ENCODE measurements around the gene KCNQ5. TPM values are rescaled to one million over a fixed set of nuclear protein-coding genes. Genes with fewer than 3 reads are reported as not detected.

KCNQ5 gene
- total RNA-seq, 4 donors from 2014 or later, result 0.14 to 1.2 (median 0.48) TPM; not detected in 1

DNA sequence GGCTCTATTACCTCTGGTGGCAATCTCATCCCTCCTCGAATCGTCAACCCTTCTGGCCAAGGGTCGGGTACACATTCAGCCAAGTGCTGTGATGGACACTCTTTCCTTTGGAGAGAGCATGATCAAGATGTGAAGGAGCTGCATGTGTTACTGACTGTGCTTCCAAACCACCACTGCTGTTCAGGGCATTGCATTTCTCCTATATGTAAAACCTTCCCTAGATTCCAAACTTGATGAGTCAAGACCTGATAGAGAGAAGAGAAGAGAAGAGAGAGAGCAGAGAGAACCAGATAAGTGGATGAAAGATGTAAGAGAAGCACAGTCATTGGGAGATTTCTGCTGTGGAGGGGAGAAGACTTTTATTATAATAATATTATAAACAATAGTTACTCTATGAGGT is 162.2 kb downstream of the KCNQ5 start:
- TF ChIP-seq EP300 (IDR thresholded peaks at IDR 0.05; ENCODE audit: low read depth) (no peak), POLR2AphosphoS5 (IDR thresholded peaks at IDR 0.05) (no peak), CTCF (IDR thresholded peaks at IDR 0.05) (no peak), POLR2A (IDR thresholded peaks at IDR 0.05) (no peak)
- H3K4me1 ChIP-seq, result no peaks in the 10 kb centered on the region
- WGBS, 2 donors (ENCODE audit: low coverage in 1 of 2), result 89% methylated on average over 3 of the region's 3 CpGs; no CpG with 5 or more reads in 1 of the 2 donors

GRCh38 chr6:72784581-72784980 is 162.7 kb downstream of the KCNQ5 start:
- no peak for DNase-seq
- Histone ChIP-seq H3K36me3 (no peaks in the 10 kb centered on the region), H3K4me1 (no peaks in the 10 kb centered on the region), H3K27ac (no peak overlapping the region), H3K9me3 (no peaks in the 10 kb centered on the region), H3K27me3 (no peaks in the 10 kb centered on the region), H3K4me3 (no peak overlapping the region)
- TF ChIP-seq EP300 (IDR thresholded peaks at IDR 0.05; ENCODE audit: low read depth) (no peak), CTCF (IDR thresholded peaks at IDR 0.05) (no peak), POLR2A (IDR thresholded peaks at IDR 0.05) (no peak), POLR2AphosphoS5 (IDR thresholded peaks at IDR 0.05) (no peak)
- WGBS, 2 donors (ENCODE audit: low coverage in 1 of 2), result 64 to 71% methylated on average over 3 of the region's 3 CpGs
- intact Hi-C loops (cut with DNase I; ENCODE audit: low total_unique reads), result no loop called here
- in situ Hi-C loops (cut with MboI; ENCODE audit: low pct_ligation_motif_present in 1 of 4, low pct_unique_long_range_greater_than_20kb in 1 of 4, low sequenced_read_pairs in 3 of 4), result no loop called here

More for the DNA sequence above, 162.2 kb downstream of the KCNQ5 start:
- no peaks in the 10 kb centered on the region for H3K27me3 ChIP-seq
- no peak for DNase-seq
- intact Hi-C loops (cut with DNase I; ENCODE audit: low total_unique reads) (no loop called here), in situ Hi-C loops (cut with MboI; ENCODE audit: low pct_ligation_motif_present in 1 of 4, low pct_unique_long_range_greater_than_20kb in 1 of 4, low sequenced_read_pairs in 3 of 4) (no loop called here)
- H3K36me3 ChIP-seq, result no peaks in the 10 kb centered on the region
- no peak overlapping the region for H3K27ac ChIP-seq
- H3K4me3 ChIP-seq, result no peak overlapping the region
- no peaks in the 10 kb centered on the region for H3K9me3 ChIP-seq

GRCh38 chr6:72787391-72788031 is 165.6 kb downstream of the KCNQ5 start:
- Histone ChIP-seq H3K27ac (no peak overlapping the region), H3K4me3 (no peak overlapping the region), H3K4me1 (no peaks in the 10 kb centered on the region), H3K27me3 (no peaks in the 10 kb centered on the region), H3K36me3 (no peaks in the 10 kb centered on the region), H3K9me3 (no peaks in the 10 kb centered on the region)
- TF ChIP-seq CTCF (IDR thresholded peaks at IDR 0.05) (no peak), POLR2AphosphoS5 (IDR thresholded peaks at IDR 0.05) (no peak), POLR2A (IDR thresholded peaks at IDR 0.05) (no peak), EP300 (IDR thresholded peaks at IDR 0.05; ENCODE audit: low read depth) (no peak)
- intact Hi-C loops (cut with DNase I; ENCODE audit: low total_unique reads), result no loop called here
- in situ Hi-C loops (cut with MboI; ENCODE audit: low pct_ligation_motif_present in 1 of 4, low pct_unique_long_range_greater_than_20kb in 1 of 4, low sequenced_read_pairs in 3 of 4), result no loop called here
- no peak for DNase-seq
- 51 to 57% methylated on average over 2 of the region's 2 CpGs for WGBS, 2 donors (ENCODE audit: low coverage in 1 of 2)

DNA sequence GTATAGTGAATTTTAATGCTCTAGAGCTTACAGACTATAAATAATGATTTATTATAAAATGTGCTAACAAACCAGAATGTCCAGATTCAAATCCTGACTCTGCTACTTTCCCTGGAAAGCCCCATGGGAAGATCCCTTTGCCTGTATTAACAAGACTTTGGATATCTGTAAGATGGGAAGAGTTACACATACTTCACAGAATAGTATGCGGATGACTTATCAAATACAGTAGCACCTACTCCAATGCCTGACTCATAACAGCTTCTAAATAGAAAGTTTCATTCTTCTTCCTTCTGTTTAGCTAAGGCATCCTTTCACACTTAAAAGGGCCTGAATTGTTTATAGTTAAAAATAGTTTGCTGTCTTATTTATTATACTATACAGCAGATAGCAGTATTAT is 166.3 kb downstream of the KCNQ5 start:
- Histone ChIP-seq H3K36me3 (no peaks in the 10 kb centered on the region), H3K27ac (no peak overlapping the region), H3K27me3 (no peaks in the 10 kb centered on the region), H3K9me3 (no peaks in the 10 kb centered on the region), H3K4me1 (no peaks in the 10 kb centered on the region), H3K4me3 (no peak overlapping the region)
- intact Hi-C loops (cut with DNase I; ENCODE audit: low total_unique reads) (no loop called here), in situ Hi-C loops (cut with MboI; ENCODE audit: low pct_ligation_motif_present in 1 of 4, low pct_unique_long_range_greater_than_20kb in 1 of 4, low sequenced_read_pairs in 3 of 4) (no loop called here)
- DNase-seq, result no peak
- WGBS, 2 donors (ENCODE audit: low coverage in 1 of 2), result 69 to 86% methylated on average over 1 of the region's 1 CpG
- TF ChIP-seq POLR2A (IDR thresholded peaks at IDR 0.05), result no peak
- TF ChIP-seq EP300 (IDR thresholded peaks at IDR 0.05; ENCODE audit: low read depth), result no peak
- TF ChIP-seq POLR2AphosphoS5 (IDR thresholded peaks at IDR 0.05), result no peak
- no peak for TF ChIP-seq CTCF (IDR thresholded peaks at IDR 0.05)

Measured in transverse colon (tissue), 4 donors.